ENCODE measurements around the gene CELF4. TPM values are rescaled to one million over a fixed set of nuclear protein-coding genes. Genes with fewer than 3 reads are reported as not detected.

Gene CELF4
- polyA plus RNA-seq, 1 experiment = not detected

GRCh38 chr18:37266290-37266689, 299.3 kb downstream of the CELF4 start:
- Histone ChIP-seq H3K27ac (ENCODE audit: low read depth, low read length) (no peak overlapping the region), H3K9me3 (ENCODE audit: control insufficient read depth, insufficient read depth, low read length) (no peaks in the 10 kb centered on the region; the same call in 1 of the 2 replicates), H3K4me3 (ENCODE audit: low read depth, low read length) (no peak overlapping the region), H3K27me3 (ENCODE audit: control insufficient read depth, insufficient read depth, low read length) (no peaks in the 10 kb centered on the region)
- ChIA-PET POLR2A (no interaction called here), CTCF (no interaction called here)
- TF ChIP-seq, protein P1, sequence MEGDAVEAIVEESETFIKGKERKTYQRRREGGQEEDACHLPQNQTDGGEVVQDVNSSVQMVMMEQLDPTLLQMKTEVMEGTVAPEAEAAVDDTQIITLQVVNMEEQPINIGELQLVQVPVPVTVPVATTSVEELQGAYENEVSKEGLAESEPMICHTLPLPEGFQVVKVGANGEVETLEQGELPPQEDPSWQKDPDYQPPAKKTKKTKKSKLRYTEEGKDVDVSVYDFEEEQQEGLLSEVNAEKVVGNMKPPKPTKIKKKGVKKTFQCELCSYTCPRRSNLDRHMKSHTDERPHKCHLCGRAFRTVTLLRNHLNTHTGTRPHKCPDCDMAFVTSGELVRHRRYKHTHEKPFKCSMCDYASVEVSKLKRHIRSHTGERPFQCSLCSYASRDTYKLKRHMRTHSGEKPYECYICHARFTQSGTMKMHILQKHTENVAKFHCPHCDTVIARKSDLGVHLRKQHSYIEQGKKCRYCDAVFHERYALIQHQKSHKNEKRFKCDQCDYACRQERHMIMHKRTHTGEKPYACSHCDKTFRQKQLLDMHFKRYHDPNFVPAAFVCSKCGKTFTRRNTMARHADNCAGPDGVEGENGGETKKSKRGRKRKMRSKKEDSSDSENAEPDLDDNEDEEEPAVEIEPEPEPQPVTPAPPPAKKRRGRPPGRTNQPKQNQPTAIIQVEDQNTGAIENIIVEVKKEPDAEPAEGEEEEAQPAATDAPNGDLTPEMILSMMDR (IDR thresholded peaks at IDR 0.05; ENCODE audit: low read depth, low read length) = no peak
- DNase-seq (ENCODE audit: low read depth, low spot score) = no peak

DNA sequence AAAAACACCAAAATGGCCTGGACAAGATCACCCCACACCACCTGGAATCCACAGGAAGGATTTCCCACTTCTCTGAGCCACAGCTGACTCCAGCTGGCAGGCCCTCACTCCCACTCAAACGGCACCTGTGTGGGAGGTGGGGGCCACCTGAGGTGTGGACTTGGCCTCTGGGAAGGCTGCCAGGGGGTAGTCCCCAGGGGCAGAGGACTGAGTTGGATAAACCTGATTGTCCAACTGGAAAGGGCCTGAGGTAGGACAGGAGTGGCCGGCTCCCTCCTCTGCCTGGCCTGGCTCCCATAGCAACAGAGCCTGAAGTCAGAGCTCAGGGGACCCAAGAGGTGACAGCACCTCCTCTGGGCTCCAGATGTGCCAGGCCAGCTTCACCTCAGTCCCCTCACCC, 300.2 kb downstream of the CELF4 start:
- Histone ChIP-seq H3K27ac (ENCODE audit: low read depth, low read length) (no peak overlapping the region), H3K27me3 (ENCODE audit: control insufficient read depth, insufficient read depth, low read length) (no peaks in the 10 kb centered on the region), H3K4me3 (ENCODE audit: low read depth, low read length) (no peak overlapping the region), H3K9me3 (ENCODE audit: control insufficient read depth, insufficient read depth, low read length) (no peaks in the 10 kb centered on the region; the same call in 1 of the 2 replicates)
- ChIA-PET POLR2A (no interaction called here), CTCF (no interaction called here)
- DNase-seq (ENCODE audit: low read depth, low spot score) = no peak
- TF ChIP-seq, protein P1 (IDR thresholded peaks at IDR 0.05; ENCODE audit: low read depth, low read length) = no peak

- DNase-seq (ENCODE audit: low read depth, low spot score) = no peak
- H3K9me3 ChIP-seq (ENCODE audit: control insufficient read depth, insufficient read depth, low read length) = no peaks in the 10 kb centered on the region; the same call in 1 of the 2 replicates
- TF ChIP-seq, protein P1 (IDR thresholded peaks at IDR 0.05; ENCODE audit: low read depth, low read length) = no peak
- ChIA-PET POLR2A (no interaction called here), CTCF (no interaction called here)
- H3K4me3 ChIP-seq (ENCODE audit: low read depth, low read length) = no peak overlapping the region
- H3K27ac ChIP-seq (ENCODE audit: low read depth, low read length) = no peak overlapping the region
- no peaks in the 10 kb centered on the region for H3K27me3 ChIP-seq (ENCODE audit: control insufficient read depth, insufficient read depth, low read length)
These were observed 300.6 kb downstream of the CELF4 start for GRCh38 chr18:37264956-37265355.

DNA sequence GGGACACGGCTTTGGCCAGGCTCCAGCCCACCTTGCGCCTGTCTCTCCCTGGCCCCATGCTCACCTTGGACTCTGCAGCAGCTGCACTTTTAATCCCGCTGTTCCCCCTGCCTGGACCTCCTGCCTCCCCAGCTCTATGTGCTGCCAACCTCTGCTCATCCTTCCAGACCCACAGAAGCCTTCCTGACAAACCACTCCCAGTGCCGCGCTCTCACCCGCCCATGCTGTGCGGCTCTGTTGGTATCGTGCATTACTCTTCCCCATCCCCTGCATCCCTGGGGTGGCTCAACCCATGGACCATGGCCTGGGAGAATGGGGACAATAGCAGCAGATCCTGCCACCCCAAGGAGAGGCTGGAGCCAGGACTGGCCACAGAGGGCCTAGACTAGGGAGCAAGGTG, 303.6 kb downstream of the CELF4 start:
- TF ChIP-seq, protein P1 (IDR thresholded peaks at IDR 0.05; ENCODE audit: low read depth, low read length) = no peak
- no peak for DNase-seq (ENCODE audit: low read depth, low spot score)
- Histone ChIP-seq H3K9me3 (ENCODE audit: control insufficient read depth, insufficient read depth, low read length) (no peaks in the 10 kb centered on the region; the same call in 1 of the 2 replicates), H3K4me3 (ENCODE audit: low read depth, low read length) (no peak overlapping the region), H3K27me3 (ENCODE audit: control insufficient read depth, insufficient read depth, low read length) (peaks cover 2% of the 10 kb centered on the region), H3K27ac (ENCODE audit: low read depth, low read length) (no peak overlapping the region)
- ChIA-PET POLR2A (no interaction called here), CTCF (no interaction called here)

DNA sequence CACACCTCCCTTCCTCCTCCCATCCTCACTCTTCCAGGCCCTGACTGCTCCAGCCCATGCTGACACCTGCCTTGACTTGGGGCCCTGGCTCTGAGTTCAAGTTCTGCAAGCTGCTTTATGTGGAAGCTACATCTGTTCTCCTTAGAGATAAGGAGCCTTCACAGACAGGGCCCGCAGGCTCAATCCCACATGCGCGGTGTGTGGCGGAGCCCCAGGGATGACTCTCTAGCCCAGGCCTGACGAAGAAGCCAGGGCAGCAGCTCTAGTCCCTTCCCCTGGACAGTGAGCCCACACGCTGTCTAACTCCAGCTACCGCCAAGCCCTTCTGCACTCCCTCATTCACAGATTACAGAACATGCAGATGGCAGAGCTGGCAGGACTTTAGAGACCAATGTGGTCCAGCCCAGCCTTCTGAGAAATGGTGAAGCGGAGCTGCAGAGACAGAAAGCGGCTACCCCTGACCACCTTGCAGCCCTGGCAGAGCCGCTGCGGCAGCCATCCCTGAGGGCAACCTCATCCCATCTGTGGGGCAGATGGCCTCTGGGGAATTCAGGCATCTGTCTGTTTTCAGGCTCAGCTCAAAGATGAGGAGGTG, 304.3 kb downstream of the CELF4 start:
- Histone ChIP-seq H3K27ac (ENCODE audit: low read depth, low read length) (no peak overlapping the region), H3K27me3 (ENCODE audit: control insufficient read depth, insufficient read depth, low read length) (peaks cover 3% of the 10 kb centered on the region), H3K9me3 (ENCODE audit: control insufficient read depth, insufficient read depth, low read length) (no peaks in the 10 kb centered on the region; the same call in 1 of the 2 replicates), H3K4me3 (ENCODE audit: low read depth, low read length) (no peak overlapping the region)
- TF ChIP-seq, protein P1 (IDR thresholded peaks at IDR 0.05; ENCODE audit: low read depth, low read length) = no peak
- ChIA-PET CTCF (no interaction called here), POLR2A (no interaction called here)
- no peak for DNase-seq (ENCODE audit: low read depth, low spot score)

Data from AG04450 (cell line).